Esophagus squamous epithelium (tissue), 5 donors: ENCODE results near the gene MTR. TPM values are rescaled to one million over a fixed set of nuclear protein-coding genes. Genes with fewer than 3 reads are reported as not detected.

Source experiments
- DNase-seq: peaks from one replicate; lab custom pipeline; 2025; lab: John Stamatoyannopoulos, UW
- H3K27ac ChIP-seq, 4 donors: fragments of 200-600 bp; sonication (generic); one replicate each; pipeline ENCODE4 v1.5.1; 2016 to 2019; ENCODE audit warnings: mild to moderate bottlenecking in 1 of 4
- H3K27me3 ChIP-seq, 4 donors: fragments of 200-600 bp; sonication (generic); 1 replicate in 3 of 4; 2 replicates in 1 of 4; pipeline versions ENCODE4 v1.5.1 to v1.6.0; 2017 to 2021; ENCODE audit warnings: antibody characterized with exemption in 1 of 4
- H3K36me3 ChIP-seq, 3 donors: fragments of 200-600 bp; sonication (generic); one replicate each; pipeline ENCODE4 v1.5.1; 2016 to 2019
- H3K4me1 ChIP-seq, 3 donors: fragments of 200-600 bp; sonication (generic); one replicate each; pipeline ENCODE4 v1.5.1; 2017 to 2019
- H3K4me3 ChIP-seq, 4 donors: fragments of 200-600 bp; sonication (generic); 1 replicate in 3 of 4; 2 replicates in 1 of 4; pipeline ENCODE4 v1.5.1; 2016 to 2019; ENCODE audit warnings: mild to moderate bottlenecking in 2 of 4, moderate library complexity in 1 of 4
- H3K9me3 ChIP-seq, 3 donors: fragments of 200-600 bp; sonication (generic); one replicate each; pipeline ENCODE4 v1.5.1; 2016 to 2019
- POLR2A ChIP-seq, 4 donors: fragments of 450-650 bp; IDR thresholded peaks; one replicate each; pipeline ENCODE4 v1.6.1; 2017; ENCODE audit warnings: antibody characterized with exemption in 4 of 4, mild to moderate bottlenecking in 4 of 4, moderate library complexity in 3 of 4
- WGBS, 2 donors: methylation state at CpG; one replicate each; pipeline ENCODE4 v1.1.5; 2018; 5-methylcytosine and 5-hydroxymethylcytosine counted together
- intact Hi-C: fragments of 100-400 bp; cut with DNase I; formaldehyde crosslinking; loops from one replicate; pipeline ENCODE4 v1.15.0; 2022
- total RNA-seq, 4 donors: library from RNA; depleted of rRNA; stranded (reverse); fragments of >200 nt; gene quantifications; one replicate each; pipeline ENCODE4 v1.1.0, GENCODE V29; 2016
- TF ChIP-seq, protein P1 (sequence below), 6 experiments: fragments of 450-650 bp in 4 of 6; fragments of 200-600 bp in 2 of 6; sonication (generic) in 2 of 6; IDR thresholded peaks; one replicate each; pipeline ENCODE4 v1.5.1; 2016 to 2019; ENCODE audit warnings: antibody characterized with exemption in 6 of 6, mild to moderate bottlenecking in 4 of 6, moderate library complexity in 4 of 6
- donor health status: DM: yes; HTN: yes; CAD: no.

Gene MTR
- total RNA-seq, 4 donors from 2014 or later: 5.8 to 21.6 (median 9.1) TPM

GRCh38 chr1:236922190-236922589, 127.1 kb downstream of the MTR start:
- intact Hi-C loops: no loop called here
- no peak overlapping the region for H3K4me3 ChIP-seq
- H3K27ac ChIP-seq: no peak overlapping the region
- H3K4me1 ChIP-seq: no peaks in the 10 kb centered on the region
- H3K27me3 ChIP-seq: no peaks in the 10 kb centered on the region
- no peaks in the 10 kb centered on the region for H3K36me3 ChIP-seq
- 42 to 77% methylated on average over 2 of the region's 2 CpGs for WGBS, 2 donors
- TF ChIP-seq POLR2A (IDR thresholded peaks at IDR 0.05): no peak
- TF ChIP-seq, protein P1, sequence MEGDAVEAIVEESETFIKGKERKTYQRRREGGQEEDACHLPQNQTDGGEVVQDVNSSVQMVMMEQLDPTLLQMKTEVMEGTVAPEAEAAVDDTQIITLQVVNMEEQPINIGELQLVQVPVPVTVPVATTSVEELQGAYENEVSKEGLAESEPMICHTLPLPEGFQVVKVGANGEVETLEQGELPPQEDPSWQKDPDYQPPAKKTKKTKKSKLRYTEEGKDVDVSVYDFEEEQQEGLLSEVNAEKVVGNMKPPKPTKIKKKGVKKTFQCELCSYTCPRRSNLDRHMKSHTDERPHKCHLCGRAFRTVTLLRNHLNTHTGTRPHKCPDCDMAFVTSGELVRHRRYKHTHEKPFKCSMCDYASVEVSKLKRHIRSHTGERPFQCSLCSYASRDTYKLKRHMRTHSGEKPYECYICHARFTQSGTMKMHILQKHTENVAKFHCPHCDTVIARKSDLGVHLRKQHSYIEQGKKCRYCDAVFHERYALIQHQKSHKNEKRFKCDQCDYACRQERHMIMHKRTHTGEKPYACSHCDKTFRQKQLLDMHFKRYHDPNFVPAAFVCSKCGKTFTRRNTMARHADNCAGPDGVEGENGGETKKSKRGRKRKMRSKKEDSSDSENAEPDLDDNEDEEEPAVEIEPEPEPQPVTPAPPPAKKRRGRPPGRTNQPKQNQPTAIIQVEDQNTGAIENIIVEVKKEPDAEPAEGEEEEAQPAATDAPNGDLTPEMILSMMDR (IDR thresholded peaks at IDR 0.05): no peak
- peaks cover 0 to 6% (median 0%) of the 10 kb centered on the region in 3 donors for H3K9me3 ChIP-seq
- no peak for DNase-seq

GRCh38 chr1:236925386-236925785, 130.3 kb downstream of the MTR start:
- Histone ChIP-seq H3K9me3 (no peaks in the 10 kb centered on the region), H3K4me1 (no peaks in the 10 kb centered on the region), H3K4me3 (no peak overlapping the region), H3K27me3 (no peaks in the 10 kb centered on the region), H3K27ac (no peak overlapping the region), H3K36me3 (no peaks in the 10 kb centered on the region)
- WGBS, 2 donors: 72 to 82% methylated on average over 4 of the region's 4 CpGs
- intact Hi-C loops: no loop called here
- TF ChIP-seq, protein P1 (IDR thresholded peaks at IDR 0.05): no peak
- no peak for TF ChIP-seq POLR2A (IDR thresholded peaks at IDR 0.05)
- DNase-seq: no peak

GRCh38 chr1:236930503-236930902, 135.4 kb downstream of the MTR start:
- no peak overlapping the region for H3K27ac ChIP-seq
- no peak for DNase-seq
- no peaks in the 10 kb centered on the region for H3K36me3 ChIP-seq
- intact Hi-C loops: no loop called here
- TF ChIP-seq POLR2A (IDR thresholded peaks at IDR 0.05): no peak
- TF ChIP-seq, protein P1 (IDR thresholded peaks at IDR 0.05): no peak
- H3K9me3 ChIP-seq: no peaks in the 10 kb centered on the region
- H3K27me3 ChIP-seq: no peaks in the 10 kb centered on the region
- no peak overlapping the region for H3K4me3 ChIP-seq
- no peaks in the 10 kb centered on the region for H3K4me1 ChIP-seq
- WGBS, 2 donors: 78 to 83% methylated on average over 2 to 4 of the region's 4 CpGs

DNA sequence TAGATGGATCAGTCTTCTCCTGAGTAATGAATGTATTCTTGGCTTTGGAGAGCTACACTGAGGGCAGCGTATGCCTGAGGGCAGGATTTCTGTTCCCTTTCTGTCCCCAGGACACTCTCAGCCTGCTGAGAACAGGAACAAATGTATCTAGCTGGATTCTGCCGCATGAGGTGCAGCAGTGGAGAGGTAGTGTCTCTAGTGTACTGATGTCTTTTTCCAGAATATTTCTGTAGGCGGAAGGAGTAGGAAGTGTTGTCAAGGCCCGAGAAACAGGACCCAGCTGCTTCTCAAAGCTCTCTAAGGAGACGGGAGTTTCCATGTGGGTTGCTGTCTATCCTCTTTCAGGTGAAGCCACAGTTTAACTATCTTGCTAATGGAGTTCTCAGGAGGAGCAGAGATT, 143.7 kb downstream of the MTR start:
- no peak overlapping the region for H3K27ac ChIP-seq
- H3K9me3 ChIP-seq: no peaks in the 10 kb centered on the region
- H3K4me3 ChIP-seq: no peak overlapping the region
- WGBS, 2 donors: 67 to 83% methylated on average over 4 to 5 of the region's 5 CpGs
- no peaks in the 10 kb centered on the region for H3K4me1 ChIP-seq
- no peaks in the 10 kb centered on the region for H3K36me3 ChIP-seq
- no peak for TF ChIP-seq POLR2A (IDR thresholded peaks at IDR 0.05)
- TF ChIP-seq, protein P1 (IDR thresholded peaks at IDR 0.05): no peak
- H3K27me3 ChIP-seq: no peaks in the 10 kb centered on the region
- intact Hi-C loops: no loop called here
- DNase-seq: no peak

GRCh38 chr1:236942431-236942830, 147.3 kb downstream of the MTR start:
- intact Hi-C loops: no loop called here
- H3K27ac ChIP-seq: no peak overlapping the region
- no peaks in the 10 kb centered on the region for H3K9me3 ChIP-seq
- H3K4me1 ChIP-seq: no peaks in the 10 kb centered on the region
- H3K27me3 ChIP-seq: no peaks in the 10 kb centered on the region
- TF ChIP-seq POLR2A (IDR thresholded peaks at IDR 0.05): no peak
- TF ChIP-seq, protein P1 (IDR thresholded peaks at IDR 0.05): no peak
- H3K4me3 ChIP-seq: no peak overlapping the region
- DNase-seq: no peak
- H3K36me3 ChIP-seq: no peaks in the 10 kb centered on the region
